ENCODE data around the gene YTHDC2. TPM values are rescaled to one million over a fixed set of nuclear protein-coding genes. Genes with fewer than 3 reads are reported as not detected.

YTHDC2 gene
- total and polyA plus RNA-seq, 2 donors = 10.2 to 16.7 TPM

- Histone ChIP-seq H3K4me1 (ENCODE audit: control insufficient read depth in 2 of 2, insufficient read depth in 2 of 2, low read length in 2 of 2) (no peaks in the 10 kb centered on the region), H3K36me3 (ENCODE audit: control insufficient read depth in 2 of 2, insufficient read depth in 2 of 2, low read length in 1 of 2) (peaks cover 20 to 30% of the 10 kb centered on the region in 2 donors), H3K27me3 (ENCODE audit: control insufficient read depth in 2 of 2, insufficient read depth in 1 of 2, low read length in 1 of 2) (no peaks in the 10 kb centered on the region), H3K4me3 (ENCODE audit: low read length in 2 of 2) (no peak overlapping the region), H3K9me3 (ENCODE audit: control insufficient read depth in 2 of 2, insufficient read depth in 1 of 2, low read length in 1 of 2) (no peaks in the 10 kb centered on the region), H3K27ac (ENCODE audit: low read depth in 1 of 2, low read length in 1 of 2) (no peak overlapping the region)
- no peak for DNase-seq (ENCODE audit: low read depth in 6 of 9, low spot score in 9 of 9)
- 98% methylated on average over 5 of the region's 5 CpGs for WGBS
Observed at GRCh38 chr5:113569396-113569795, 55.9 kb downstream of the YTHDC2 start.

GRCh38 chr5:113572716-113573115, 59.2 kb downstream of the YTHDC2 start:
- Histone ChIP-seq H3K27ac (ENCODE audit: low read depth in 1 of 2, low read length in 1 of 2) (no peak overlapping the region), H3K4me1 (ENCODE audit: control insufficient read depth in 2 of 2, insufficient read depth in 2 of 2, low read length in 2 of 2) (no peaks in the 10 kb centered on the region), H3K4me3 (ENCODE audit: low read length in 2 of 2) (no peak overlapping the region), H3K27me3 (ENCODE audit: control insufficient read depth in 2 of 2, insufficient read depth in 1 of 2, low read length in 1 of 2) (no peaks in the 10 kb centered on the region), H3K9me3 (ENCODE audit: control insufficient read depth in 2 of 2, insufficient read depth in 1 of 2, low read length in 1 of 2) (no peaks in the 10 kb centered on the region), H3K36me3 (ENCODE audit: control insufficient read depth in 2 of 2, insufficient read depth in 2 of 2, low read length in 1 of 2) (peaks cover 21 to 31% of the 10 kb centered on the region in 2 donors)
- WGBS = 99% methylated on average over 2 of the region's 2 CpGs
- DNase-seq (ENCODE audit: low read depth in 6 of 9, low spot score in 9 of 9) = no peak

GRCh38 chr5:113574417-113574816, 60.9 kb downstream of the YTHDC2 start:
- peaks cover 21 to 24% of the 10 kb centered on the region in 2 donors for H3K36me3 ChIP-seq (ENCODE audit: control insufficient read depth in 2 of 2, insufficient read depth in 2 of 2, low read length in 1 of 2)
- DNase-seq (ENCODE audit: low read depth in 6 of 9, low spot score in 9 of 9) = no peak

GRCh38 chr5:113575074-113575473, 61.6 kb downstream of the YTHDC2 start:
- Histone ChIP-seq H3K27me3 (ENCODE audit: control insufficient read depth in 2 of 2, insufficient read depth in 1 of 2, low read length in 1 of 2) (no peaks in the 10 kb centered on the region), H3K9me3 (ENCODE audit: control insufficient read depth in 2 of 2, insufficient read depth in 1 of 2, low read length in 1 of 2) (no peaks in the 10 kb centered on the region), H3K27ac (ENCODE audit: low read depth in 1 of 2, low read length in 1 of 2) (no peak overlapping the region), H3K36me3 (ENCODE audit: control insufficient read depth in 2 of 2, insufficient read depth in 2 of 2, low read length in 1 of 2) (peaks cover 22 to 30% of the 10 kb centered on the region in 2 donors), H3K4me1 (ENCODE audit: control insufficient read depth in 2 of 2, insufficient read depth in 2 of 2, low read length in 2 of 2) (no peaks in the 10 kb centered on the region), H3K4me3 (ENCODE audit: low read length in 2 of 2) (no peak overlapping the region)
- 96% methylated on average over 4 of the region's 4 CpGs for WGBS
- DNase-seq (ENCODE audit: low read depth in 6 of 9, low spot score in 9 of 9) = no peak

More at GRCh38 chr5:113574417-113574816, 60.9 kb downstream of the YTHDC2 start:
- Histone ChIP-seq H3K4me1 (ENCODE audit: control insufficient read depth in 2 of 2, insufficient read depth in 2 of 2, low read length in 2 of 2) (no peaks in the 10 kb centered on the region), H3K9me3 (ENCODE audit: control insufficient read depth in 2 of 2, insufficient read depth in 1 of 2, low read length in 1 of 2) (no peaks in the 10 kb centered on the region), H3K27me3 (ENCODE audit: control insufficient read depth in 2 of 2, insufficient read depth in 1 of 2, low read length in 1 of 2) (no peaks in the 10 kb centered on the region), H3K27ac (ENCODE audit: low read depth in 1 of 2, low read length in 1 of 2) (no peak overlapping the region), H3K4me3 (ENCODE audit: low read length in 2 of 2) (no peak overlapping the region)
- WGBS = 76% methylated on average over 2 of the region's 2 CpGs

GRCh38 chr5:113578091-113578490, 64.6 kb downstream of the YTHDC2 start:
- H3K27ac ChIP-seq (ENCODE audit: low read depth in 1 of 2, low read length in 1 of 2) = no peak overlapping the region
- no peaks in the 10 kb centered on the region for H3K9me3 ChIP-seq (ENCODE audit: control insufficient read depth in 2 of 2, insufficient read depth in 1 of 2, low read length in 1 of 2)
- H3K27me3 ChIP-seq (ENCODE audit: control insufficient read depth in 2 of 2, insufficient read depth in 1 of 2, low read length in 1 of 2) = no peaks in the 10 kb centered on the region
- no peak overlapping the region for H3K4me3 ChIP-seq (ENCODE audit: low read length in 2 of 2)
- DNase-seq (ENCODE audit: low read depth in 6 of 9, low spot score in 9 of 9) = no peak
- WGBS = 74% methylated on average over 2 of the region's 2 CpGs
- no peaks in the 10 kb centered on the region for H3K4me1 ChIP-seq (ENCODE audit: control insufficient read depth in 2 of 2, insufficient read depth in 2 of 2, low read length in 2 of 2)
- peaks cover 15 to 33% of the 10 kb centered on the region in 2 donors for H3K36me3 ChIP-seq (ENCODE audit: control insufficient read depth in 2 of 2, insufficient read depth in 2 of 2, low read length in 1 of 2)

GRCh38 chr5:113581388-113581787, 67.9 kb downstream of the YTHDC2 start:
- no peaks in the 10 kb centered on the region for H3K9me3 ChIP-seq (ENCODE audit: control insufficient read depth in 2 of 2, insufficient read depth in 1 of 2, low read length in 1 of 2)
- H3K36me3 ChIP-seq (ENCODE audit: control insufficient read depth in 2 of 2, insufficient read depth in 2 of 2, low read length in 1 of 2) = peaks cover 3 to 23% of the 10 kb centered on the region in 2 donors
- no peak overlapping the region for H3K4me3 ChIP-seq (ENCODE audit: low read length in 2 of 2)
- no peaks in the 10 kb centered on the region for H3K27me3 ChIP-seq (ENCODE audit: control insufficient read depth in 2 of 2, insufficient read depth in 1 of 2, low read length in 1 of 2)
- DNase-seq (ENCODE audit: low read depth in 6 of 9, low spot score in 9 of 9) = no peak
- H3K4me1 ChIP-seq (ENCODE audit: control insufficient read depth in 2 of 2, insufficient read depth in 2 of 2, low read length in 2 of 2) = no peaks in the 10 kb centered on the region
- WGBS = over 99% methylated on average over 2 of the region's 2 CpGs
- no peak overlapping the region for H3K27ac ChIP-seq (ENCODE audit: low read depth in 1 of 2, low read length in 1 of 2)

- H3K36me3 ChIP-seq (ENCODE audit: control insufficient read depth in 2 of 2, insufficient read depth in 2 of 2, low read length in 1 of 2) = peaks cover 0 to 3% of the 10 kb centered on the region in 2 donors
- no peak overlapping the region for H3K4me3 ChIP-seq (ENCODE audit: low read length in 2 of 2)
- WGBS = 95% methylated on average over 2 of the region's 2 CpGs
- no peak overlapping the region for H3K27ac ChIP-seq (ENCODE audit: low read depth in 1 of 2, low read length in 1 of 2)
- no peak for DNase-seq (ENCODE audit: low read depth in 6 of 9, low spot score in 9 of 9)
- no peaks in the 10 kb centered on the region for H3K27me3 ChIP-seq (ENCODE audit: control insufficient read depth in 2 of 2, insufficient read depth in 1 of 2, low read length in 1 of 2)
- no peaks in the 10 kb centered on the region for H3K9me3 ChIP-seq (ENCODE audit: control insufficient read depth in 2 of 2, insufficient read depth in 1 of 2, low read length in 1 of 2)
- H3K4me1 ChIP-seq (ENCODE audit: control insufficient read depth in 2 of 2, insufficient read depth in 2 of 2, low read length in 2 of 2) = no peaks in the 10 kb centered on the region
Observed at GRCh38 chr5:113598150-113598549, 84.7 kb downstream of the YTHDC2 start.

GRCh38 chr5:113598926-113599325, 85.4 kb downstream of the YTHDC2 start:
- no peaks in the 10 kb centered on the region for H3K36me3 ChIP-seq (ENCODE audit: control insufficient read depth in 2 of 2, insufficient read depth in 2 of 2, low read length in 1 of 2)
- 93% methylated on average over 2 of the region's 2 CpGs for WGBS

GRCh38 chr5:113600255-113600905, 86.9 kb downstream of the YTHDC2 start:
- H3K4me3 ChIP-seq (ENCODE audit: low read length in 2 of 2) = no peak overlapping the region
- H3K4me1 ChIP-seq (ENCODE audit: control insufficient read depth in 2 of 2, insufficient read depth in 2 of 2, low read length in 2 of 2) = no peaks in the 10 kb centered on the region
- no peaks in the 10 kb centered on the region for H3K27me3 ChIP-seq (ENCODE audit: control insufficient read depth in 2 of 2, insufficient read depth in 1 of 2, low read length in 1 of 2)
- H3K9me3 ChIP-seq (ENCODE audit: control insufficient read depth in 2 of 2, insufficient read depth in 1 of 2, low read length in 1 of 2) = no peaks in the 10 kb centered on the region
- no peak overlapping the region for H3K27ac ChIP-seq (ENCODE audit: low read depth in 1 of 2, low read length in 1 of 2)
- WGBS = 89% methylated on average over 4 of the region's 4 CpGs
- no peak for DNase-seq (ENCODE audit: low read depth in 6 of 9, low spot score in 9 of 9)
- no peaks in the 10 kb centered on the region for H3K36me3 ChIP-seq (ENCODE audit: control insufficient read depth in 2 of 2, insufficient read depth in 2 of 2, low read length in 1 of 2)

More at GRCh38 chr5:113598926-113599325, 85.4 kb downstream of the YTHDC2 start:
- no peaks in the 10 kb centered on the region for H3K4me1 ChIP-seq (ENCODE audit: control insufficient read depth in 2 of 2, insufficient read depth in 2 of 2, low read length in 2 of 2)
- no peak overlapping the region for H3K4me3 ChIP-seq (ENCODE audit: low read length in 2 of 2)
- no peak for DNase-seq (ENCODE audit: low read depth in 6 of 9, low spot score in 9 of 9)
- H3K27ac ChIP-seq (ENCODE audit: low read depth in 1 of 2, low read length in 1 of 2) = no peak overlapping the region
- H3K27me3 ChIP-seq (ENCODE audit: control insufficient read depth in 2 of 2, insufficient read depth in 1 of 2, low read length in 1 of 2) = no peaks in the 10 kb centered on the region
- H3K9me3 ChIP-seq (ENCODE audit: control insufficient read depth in 2 of 2, insufficient read depth in 1 of 2, low read length in 1 of 2) = no peaks in the 10 kb centered on the region
